GM12891 (cell line): ENCODE data around the gene CPSF7.

Source experiments
- POLR2A ChIP-seq: IDR thresholded peaks from 2 replicates; pipeline ENCODE4 v1.6.1; 2011; ENCODE audit warnings: low read depth, low read length, control low read depth
- SPI1 ChIP-seq: IDR thresholded peaks from 2 replicates; pipeline ENCODE4 v1.6.1; 2011; ENCODE audit warnings: low read depth, low read length, control low read depth

GRCh38 chr11:61384271-61385242 lies 45.2 kb downstream of the CPSF7 start:
- no peak for TF ChIP-seq POLR2A
- no peak for TF ChIP-seq SPI1
